Activated CD4-positive, CD25-positive, alpha-beta regulatory T cell treated with anti-CD3 and anti-CD28 coated beads, Interleukin-2, amount 50 U/mL, for 24 hours (primary cell): Measurements from ENCODE around the gene USH1C.

Experiments
- ATAC-seq, 2 donors: fragments of 150-1000 bp; cut with Tn5 transposase; one replicate each; pipeline ENCODE4 v1.10.0; 2021; ENCODE audit warnings: mild to moderate bottlenecking in 1 of 2, moderate library complexity in 1 of 2

Gene USH1C

GRCh38 chr11:17498475-17498874, 45.7 kb downstream of the USH1C start:
- no peak for ATAC-seq

DNA sequence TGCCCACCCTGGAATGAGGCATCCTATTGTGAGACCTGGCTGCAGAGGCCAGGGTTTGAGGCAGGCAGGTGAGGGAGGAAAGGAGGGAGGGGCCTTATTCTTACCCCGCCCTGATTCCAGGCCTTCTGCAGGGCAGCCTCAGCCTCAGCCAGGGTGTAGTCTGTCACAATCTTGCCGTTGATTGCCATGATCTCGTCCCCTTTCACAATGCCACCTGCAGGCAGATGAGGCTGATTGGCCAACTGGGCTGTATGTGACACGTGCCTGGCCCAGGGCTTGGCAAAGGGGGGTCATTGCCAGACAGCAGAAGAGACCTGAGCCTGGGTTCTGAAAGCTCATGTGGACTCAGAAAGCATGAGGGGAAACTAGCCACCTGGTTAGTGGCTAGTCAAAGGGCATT, 46.2 kb downstream of the USH1C start:
- ATAC-seq = no peak

- no peak for ATAC-seq
These were observed 47.8 kb downstream of the USH1C start for GRCh38 chr11:17496406-17496805.

DNA sequence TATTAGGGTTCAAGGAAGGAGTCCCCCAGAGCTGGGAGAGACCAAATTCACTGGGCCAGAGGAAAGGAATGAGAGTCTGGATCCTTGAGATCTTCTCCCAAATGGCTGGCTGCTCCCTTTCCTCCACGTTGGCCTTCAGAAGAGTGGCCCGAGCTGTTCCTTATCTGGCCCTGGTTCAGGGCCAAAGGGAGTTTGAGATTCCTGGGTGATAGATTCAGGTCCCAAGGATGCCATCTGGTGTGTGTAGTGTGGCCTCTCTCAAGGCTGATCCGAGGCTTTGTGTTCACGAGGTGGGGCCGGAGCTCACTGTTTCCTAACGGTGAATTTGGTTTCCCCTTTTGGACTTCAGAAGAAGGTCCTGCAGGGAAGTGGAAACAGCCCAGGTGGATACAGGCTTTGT, 50.2 kb downstream of the USH1C start:
- ATAC-seq = no peak

GRCh38 chr11:17490938-17491337, 53.3 kb downstream of the USH1C start:
- ATAC-seq = no peak

DNA sequence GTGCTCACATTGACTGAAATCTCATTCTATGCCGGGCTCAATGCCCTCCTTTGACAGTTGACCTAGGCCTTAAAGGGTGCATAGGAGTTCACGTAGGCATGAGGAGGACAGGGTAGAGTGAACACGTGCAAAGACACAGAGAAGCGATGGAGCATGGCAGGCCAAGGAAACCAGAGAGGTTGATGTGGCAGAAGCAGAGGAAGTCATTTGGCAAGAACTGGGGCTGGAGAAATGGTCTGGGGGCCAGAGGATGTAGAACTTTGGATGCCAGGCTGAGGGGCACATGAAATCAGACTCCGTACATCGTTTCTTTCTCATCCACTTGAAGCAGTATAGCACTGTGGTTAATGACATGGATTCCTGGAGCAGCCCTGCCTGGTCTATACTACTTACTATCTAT, 54.0 kb downstream of the USH1C start:
- no peak for ATAC-seq

GRCh38 chr11:17489751-17490150, 54.5 kb downstream of the USH1C start:
- ATAC-seq = no peak

DNA sequence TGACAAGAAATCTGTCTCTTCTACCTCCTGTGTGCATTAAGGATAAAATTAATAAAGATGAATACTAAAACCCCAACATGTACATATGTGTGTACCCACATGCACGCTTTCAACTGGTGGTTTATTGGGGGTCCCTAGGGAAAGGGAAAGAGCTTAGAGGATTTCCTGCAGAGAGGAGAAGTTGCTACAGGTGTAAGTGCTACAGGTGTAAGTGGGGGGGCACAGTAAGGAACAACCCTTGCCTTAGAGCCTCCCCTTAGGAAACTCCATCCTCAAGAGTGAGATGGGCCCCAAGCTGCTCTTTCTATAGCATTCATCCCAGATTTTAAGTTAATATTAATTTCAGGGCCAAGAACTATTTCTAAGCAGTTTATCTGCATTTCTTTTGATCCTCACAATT, 55.7 kb downstream of the USH1C start:
- ATAC-seq = no peak

DNA sequence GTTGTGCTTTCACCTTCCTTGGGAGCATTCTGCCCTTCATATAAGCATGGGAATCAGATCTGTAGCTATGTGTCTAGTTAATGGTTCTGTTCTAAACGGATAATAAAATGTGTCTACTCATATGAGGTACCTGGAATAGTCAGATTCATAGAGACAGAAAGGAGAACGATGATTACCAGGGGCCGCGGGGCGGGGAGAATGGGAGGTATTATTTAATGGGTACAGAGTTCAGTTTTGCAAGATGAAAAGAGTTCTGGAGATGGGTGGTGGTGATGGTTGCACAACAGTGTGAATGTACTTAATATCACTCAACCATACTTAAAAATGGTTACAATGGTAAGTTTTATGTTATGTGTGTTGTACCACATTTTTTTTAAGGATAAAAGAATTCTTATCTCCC, 57.6 kb downstream of the USH1C start:
- ATAC-seq = no peak

GRCh38 chr11:17483505-17483904, 60.7 kb downstream of the USH1C start:
- ATAC-seq = no peak

DNA sequence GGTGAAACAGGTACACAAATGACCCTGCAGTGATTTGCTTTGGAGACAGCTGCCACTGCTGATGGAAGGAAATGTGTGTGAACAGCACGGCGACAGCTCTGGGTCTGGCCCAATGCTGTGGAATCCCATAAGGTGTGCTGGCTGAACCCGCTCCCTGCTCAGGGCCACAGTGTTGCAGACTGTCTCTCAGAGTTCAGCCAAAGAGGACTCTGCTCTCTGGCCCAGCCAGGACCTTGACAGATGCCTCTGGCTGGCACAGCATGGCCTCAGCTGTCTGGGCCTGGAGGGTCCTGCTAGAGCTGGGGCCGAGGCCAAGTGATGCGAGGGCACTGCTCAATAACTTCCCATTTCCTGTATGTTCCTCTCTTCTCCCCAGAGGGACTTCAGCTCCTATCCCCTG, 62.3 kb downstream of the USH1C start:
- ATAC-seq = no peak

GRCh38 chr11:17479284-17480214, 64.7 kb downstream of the USH1C start:
- ATAC-seq = no peak

DNA sequence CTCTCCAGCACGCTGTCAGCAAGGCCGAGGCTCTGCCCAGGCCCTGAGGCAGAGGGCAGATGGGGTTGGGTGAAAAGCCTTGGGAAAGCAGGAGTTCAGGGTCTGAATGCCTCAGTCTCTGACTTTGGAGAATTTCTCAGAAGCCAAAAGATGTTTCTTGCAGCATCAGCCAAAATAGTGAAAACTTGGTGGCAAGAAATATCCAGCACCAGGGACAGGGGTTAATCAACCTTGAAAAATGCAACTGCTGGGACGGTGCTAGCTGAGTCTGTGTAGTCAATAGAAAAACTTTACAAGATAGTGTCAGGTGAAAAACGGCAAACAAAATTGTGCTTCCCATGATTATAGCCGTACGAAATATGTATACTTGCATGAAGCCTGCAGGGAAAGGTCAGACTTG, 66.1 kb downstream of the USH1C start:
- ATAC-seq = no peak

- no peak for ATAC-seq
These were observed 66.9 kb downstream of the USH1C start for GRCh38 chr11:17477361-17477760.

- no peak for ATAC-seq
These were observed 67.2 kb downstream of the USH1C start for GRCh38 chr11:17477084-17477333.

GRCh38 chr11:17476317-17477083, 67.7 kb downstream of the USH1C start, which contains the start of gene ABCC8:
Gene ABCC8 (minus strand): TSS chr11:17476845. CDS start chr11:17476776, 69 bp downstream.
- ATAC-seq = no peak

GRCh38 chr11:17475666-17476316, 68.4 kb downstream of the USH1C start:
- no peak for ATAC-seq

- ATAC-seq = no peak
These were observed 71.0 kb downstream of the USH1C start for GRCh38 chr11:17473071-17473744.

GRCh38 chr11:17472467-17472866, 71.7 kb downstream of the USH1C start:
- no peak for ATAC-seq

DNA sequence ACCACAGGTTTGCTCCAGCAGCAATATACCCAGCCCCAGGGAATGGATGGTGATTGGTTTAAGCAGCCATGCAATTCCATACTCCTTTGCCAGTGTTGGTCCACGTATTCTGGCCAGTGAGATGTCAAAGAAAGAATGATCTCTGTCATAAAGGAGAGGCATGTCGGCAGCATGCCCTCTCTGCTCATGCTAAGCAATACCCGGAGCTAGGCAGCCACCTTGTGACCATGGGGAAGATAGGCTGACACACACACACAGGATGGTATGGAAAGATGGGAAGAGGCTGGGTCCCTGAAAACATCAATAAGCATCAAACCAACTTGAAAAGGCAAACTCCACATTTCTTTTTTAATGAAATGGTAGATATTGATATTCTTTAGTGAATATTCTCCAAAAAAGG, 72.7 kb downstream of the USH1C start:
- no peak for ATAC-seq

GRCh38 chr11:17469998-17470397, 74.2 kb downstream of the USH1C start:
- ATAC-seq = no peak

GRCh38 chr11:17468122-17468521, 76.1 kb downstream of the USH1C start:
- ATAC-seq = no peak

DNA sequence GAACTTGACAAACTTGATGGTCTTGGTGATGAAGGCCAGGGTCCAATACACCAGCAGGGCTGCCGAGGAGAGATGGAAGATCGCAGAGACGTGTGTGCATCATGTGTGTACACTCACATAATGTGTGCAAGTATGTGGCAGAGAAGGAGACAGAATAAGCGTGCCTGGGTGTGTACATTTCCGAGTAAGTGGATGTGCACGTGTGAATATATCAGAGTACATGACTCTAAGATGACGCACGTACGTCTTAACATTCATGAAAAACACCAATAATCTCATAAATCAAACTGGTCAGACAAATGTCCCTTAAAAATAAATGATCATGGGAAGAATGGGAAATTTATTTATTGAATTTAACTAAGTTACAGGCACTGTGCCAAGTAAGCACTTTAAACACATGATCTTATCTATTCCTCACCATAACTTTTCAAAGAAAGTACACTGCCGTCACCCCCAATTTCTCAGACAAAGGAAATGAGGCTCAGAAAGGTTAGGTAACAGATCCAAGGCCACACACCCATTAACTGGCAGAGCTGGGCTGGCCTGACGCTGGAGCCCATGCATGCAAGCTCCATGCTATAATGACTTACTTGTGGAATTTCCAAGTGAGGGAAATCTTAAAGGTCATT, 80.6 kb downstream of the USH1C start:
- ATAC-seq = no peak
